Upper lobe of right lung (tissue), 1 donor: Measurements from ENCODE around the gene COL21A1. TPM values are rescaled to one million over a fixed set of nuclear protein-coding genes. Genes with fewer than 3 reads are reported as not detected.

Source experiments
- ATAC-seq: fragments of 200-7000 bp; cut with Tn5 transposase; one replicate; pipeline ENCODE4 v1.9.1; 2020; ENCODE audit warnings: mild to moderate bottlenecking, moderate library complexity
- DNase-seq: peaks from one replicate; pipeline ENCODE4 v3.0.0-alpha.2; 2020
- H3K27ac ChIP-seq: fragments of 200-600 bp; one replicate; pipeline ENCODE4 v1.8.0; 2022
- H3K27me3 ChIP-seq: fragments of 200-600 bp; one replicate; pipeline ENCODE4 v1.8.0; 2022; ENCODE audit warnings: mild to moderate bottlenecking
- H3K36me3 ChIP-seq: fragments of 200-600 bp; one replicate; pipeline ENCODE4 v1.8.0; 2022
- H3K4me1 ChIP-seq: fragments of 200-600 bp; one replicate; pipeline ENCODE4 v1.8.0; 2022
- H3K4me3 ChIP-seq: fragments of 200-600 bp; one replicate; pipeline ENCODE4 v1.8.0; 2022; ENCODE audit warnings: mild to moderate bottlenecking
- H3K9me3 ChIP-seq: fragments of 200-600 bp; one replicate; pipeline ENCODE4 v1.8.0; 2022
- intact Hi-C: fragments of 100-400 bp; cut with DNase I; formaldehyde crosslinking; loops from one replicate; pipeline ENCODE4 v1.11.0; 2022
- total RNA-seq: library from RNA; stranded (reverse); fragmentation: NEBNext Ultra II Directional; extraction: Animal tissue kit (Norgen Biotek cat#: 25700); gene quantifications from one replicate; pipeline ENCODE4 v1.2.1, GENCODE V29; 2021
- TF ChIP-seq, protein P1 (sequence below): fragments of 200-600 bp; IDR thresholded peaks from one replicate; pipeline ENCODE4 v1.8.0; 2022; ENCODE audit warnings: antibody characterized with exemption
- donor health status: DM: no; HTN: yes; CAD: no; lungs with severe emphysema.

COL21A1 gene
- total RNA-seq, 1 donor from 2014 or later = 15.6 TPM

DNA sequence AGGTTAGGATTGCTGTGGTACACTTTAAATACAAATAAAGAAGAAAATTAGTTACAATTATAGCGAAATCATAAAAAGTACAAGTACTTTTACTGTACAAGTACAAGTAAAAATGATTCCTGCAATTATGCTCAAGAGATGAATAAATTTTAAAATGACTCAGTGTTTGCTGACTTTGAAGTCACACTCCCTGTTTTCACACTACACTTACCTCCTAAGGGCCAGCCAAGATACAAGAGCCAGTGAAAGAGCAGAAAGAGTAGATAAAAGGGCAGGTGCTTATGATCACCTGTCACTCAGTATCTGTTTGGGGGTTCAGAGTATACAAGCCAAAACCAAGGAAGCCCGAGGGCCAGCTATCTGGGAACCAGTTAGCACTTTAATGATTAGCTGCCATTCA is 41.0 kb upstream of the COL21A1 start:
- intact Hi-C loops = no loop called here
- no peaks in the 10 kb centered on the region for H3K4me1 ChIP-seq
- H3K36me3 ChIP-seq = no peaks in the 10 kb centered on the region
- no peak overlapping the region for H3K4me3 ChIP-seq
- no peaks in the 10 kb centered on the region for H3K9me3 ChIP-seq
- TF ChIP-seq, protein P1, sequence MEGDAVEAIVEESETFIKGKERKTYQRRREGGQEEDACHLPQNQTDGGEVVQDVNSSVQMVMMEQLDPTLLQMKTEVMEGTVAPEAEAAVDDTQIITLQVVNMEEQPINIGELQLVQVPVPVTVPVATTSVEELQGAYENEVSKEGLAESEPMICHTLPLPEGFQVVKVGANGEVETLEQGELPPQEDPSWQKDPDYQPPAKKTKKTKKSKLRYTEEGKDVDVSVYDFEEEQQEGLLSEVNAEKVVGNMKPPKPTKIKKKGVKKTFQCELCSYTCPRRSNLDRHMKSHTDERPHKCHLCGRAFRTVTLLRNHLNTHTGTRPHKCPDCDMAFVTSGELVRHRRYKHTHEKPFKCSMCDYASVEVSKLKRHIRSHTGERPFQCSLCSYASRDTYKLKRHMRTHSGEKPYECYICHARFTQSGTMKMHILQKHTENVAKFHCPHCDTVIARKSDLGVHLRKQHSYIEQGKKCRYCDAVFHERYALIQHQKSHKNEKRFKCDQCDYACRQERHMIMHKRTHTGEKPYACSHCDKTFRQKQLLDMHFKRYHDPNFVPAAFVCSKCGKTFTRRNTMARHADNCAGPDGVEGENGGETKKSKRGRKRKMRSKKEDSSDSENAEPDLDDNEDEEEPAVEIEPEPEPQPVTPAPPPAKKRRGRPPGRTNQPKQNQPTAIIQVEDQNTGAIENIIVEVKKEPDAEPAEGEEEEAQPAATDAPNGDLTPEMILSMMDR = no peak
- ATAC-seq = no peak
- H3K27me3 ChIP-seq = no peaks in the 10 kb centered on the region
- H3K27ac ChIP-seq = no peak overlapping the region
- no peak for DNase-seq

DNA sequence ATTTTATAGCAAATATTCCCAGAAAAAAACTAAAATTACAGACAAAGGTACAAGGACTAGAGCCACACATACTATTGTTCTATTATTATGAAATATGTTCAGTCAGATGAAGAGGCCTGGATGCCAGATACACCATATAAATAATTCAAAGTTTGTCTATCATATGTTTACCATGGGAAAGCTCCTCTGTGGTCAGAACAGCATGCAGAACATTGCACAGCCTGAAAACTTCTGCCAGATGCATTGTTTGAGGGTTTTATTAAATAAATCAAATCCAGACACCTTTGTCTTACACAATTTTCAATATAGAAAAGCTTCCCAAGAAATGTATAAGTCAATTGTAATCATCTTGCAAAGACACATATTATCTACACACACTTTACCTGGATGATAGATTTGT is 35.0 kb upstream of the COL21A1 start:
- ATAC-seq = no peak

DNA sequence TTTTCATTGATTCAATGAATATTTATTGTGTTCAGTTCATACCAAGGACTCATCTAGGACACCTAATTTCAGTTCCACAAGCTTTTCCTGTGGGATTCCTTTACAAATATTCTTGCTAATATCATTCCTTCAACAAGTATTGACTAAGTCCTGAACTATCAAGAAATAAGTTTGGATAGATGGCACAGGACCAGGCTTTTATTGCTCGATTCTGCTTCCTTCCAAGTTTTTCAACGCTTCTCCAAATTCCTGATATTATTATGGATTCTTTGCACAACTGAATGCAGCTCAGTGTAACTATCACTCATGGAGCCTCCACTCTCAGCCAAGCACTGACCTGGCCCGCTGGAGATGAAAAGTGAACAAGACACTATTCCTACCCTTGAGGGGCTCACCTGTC is 32.7 kb upstream of the COL21A1 start:
- Histone ChIP-seq H3K27ac (no peak overlapping the region), H3K27me3 (no peaks in the 10 kb centered on the region), H3K9me3 (no peaks in the 10 kb centered on the region), H3K36me3 (no peaks in the 10 kb centered on the region), H3K4me1 (no peaks in the 10 kb centered on the region), H3K4me3 (no peak overlapping the region)
- intact Hi-C loops = no loop called here
- TF ChIP-seq, protein P1 = no peak
- DNase-seq (no peak), ATAC-seq (no peak)

More for the DNA sequence above, 35.0 kb upstream of the COL21A1 start:
- Histone ChIP-seq H3K27ac (no peak overlapping the region), H3K27me3 (no peaks in the 10 kb centered on the region), H3K9me3 (no peaks in the 10 kb centered on the region), H3K4me1 (no peaks in the 10 kb centered on the region), H3K4me3 (no peak overlapping the region), H3K36me3 (no peaks in the 10 kb centered on the region)
- DNase-seq = no peak
- TF ChIP-seq, protein P1 = no peak
- intact Hi-C loops = no loop called here

DNA sequence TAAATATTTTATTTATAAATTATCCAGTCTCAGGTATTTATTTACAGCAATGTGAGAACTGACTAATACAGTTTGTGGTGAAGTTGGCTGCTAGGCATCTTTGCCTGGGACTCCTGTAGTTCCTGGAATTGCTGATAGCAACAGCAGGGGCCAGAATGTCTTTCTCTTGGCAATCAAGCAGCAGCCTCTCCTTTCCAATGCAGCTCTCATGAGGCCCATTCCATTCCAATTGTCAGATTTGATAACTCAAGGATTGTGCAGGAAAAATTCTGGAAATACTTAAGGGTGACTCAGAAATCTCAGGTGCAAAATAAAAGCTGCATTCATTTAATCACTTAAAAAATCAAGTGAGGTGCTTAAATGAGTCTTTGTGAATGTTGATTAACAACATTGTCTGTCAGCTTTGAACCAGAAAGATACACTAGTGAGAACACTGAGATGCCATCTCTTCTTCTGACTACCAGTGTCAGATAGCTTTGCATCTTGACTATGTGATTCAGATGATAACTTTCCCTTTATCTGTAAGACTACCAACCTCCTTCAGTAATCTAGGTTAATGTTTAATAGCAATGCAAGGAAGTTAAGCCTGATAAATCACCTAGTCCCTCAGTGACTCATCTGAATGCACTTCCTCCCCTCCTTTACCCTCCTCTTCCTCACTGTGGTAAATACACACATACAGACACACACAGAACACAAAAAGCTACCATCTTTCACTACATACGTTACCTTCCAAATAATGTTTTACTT is 32.1 kb upstream of the COL21A1 start:
- no peak for ATAC-seq
- intact Hi-C loops = no loop called here

DNA sequence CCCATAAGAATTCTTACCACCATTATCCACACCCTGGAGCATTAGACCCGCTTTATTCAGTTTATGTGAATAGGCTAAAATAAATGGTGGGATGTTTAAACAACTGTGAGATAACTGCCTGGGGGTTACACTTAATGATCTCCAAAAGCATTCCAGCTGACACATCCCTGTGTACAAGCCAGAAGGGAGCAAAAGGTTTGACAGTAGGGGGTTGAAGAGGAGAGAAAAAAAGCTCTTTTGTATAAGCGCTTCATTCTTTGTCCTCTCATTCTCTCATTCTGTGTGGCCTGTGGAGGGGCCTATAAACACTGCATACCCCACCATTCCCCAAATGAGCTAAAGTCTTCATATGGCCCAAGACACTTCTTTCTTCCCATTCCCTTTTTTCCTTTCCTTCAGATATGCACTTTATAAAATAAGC is 30.8 kb upstream of the COL21A1 start:
- TF ChIP-seq, protein P1 = no peak
- Histone ChIP-seq H3K36me3 (no peaks in the 10 kb centered on the region), H3K27me3 (no peaks in the 10 kb centered on the region), H3K27ac (no peak overlapping the region), H3K9me3 (no peaks in the 10 kb centered on the region), H3K4me3 (no peak overlapping the region), H3K4me1 (no peaks in the 10 kb centered on the region)
- no peak for ATAC-seq
- DNase-seq = no peak
- intact Hi-C loops = no loop called here

More for the DNA sequence above, 32.1 kb upstream of the COL21A1 start:
- H3K27ac ChIP-seq = no peak overlapping the region
- H3K9me3 ChIP-seq = no peaks in the 10 kb centered on the region
- no peaks in the 10 kb centered on the region for H3K4me1 ChIP-seq
- no peak for DNase-seq
- no peaks in the 10 kb centered on the region for H3K27me3 ChIP-seq
- H3K36me3 ChIP-seq = no peaks in the 10 kb centered on the region
- no peak overlapping the region for H3K4me3 ChIP-seq
- TF ChIP-seq, protein P1 = no peak
